Mesodermal cell (in vitro differentiated cells): Measurements from ENCODE around the gene TMEM39A.
A peak's percentile ranks its signal among the peaks of the same experiment; 100 is the strongest.

Experiments
- H3K27ac ChIP-seq: 2 replicates; pipeline ENCODE4 v1.7.0; 2013; ENCODE audit warnings: mild to moderate bottlenecking, low read depth, low read length, moderate library complexity; ENCODE audit not compliant: severe bottlenecking
- H3K36me3 ChIP-seq: 2 replicates; pipeline ENCODE4 v1.7.1; 2013; ENCODE audit warnings: mild to moderate bottlenecking, low read length, moderate library complexity; ENCODE audit not compliant: control insufficient read depth, insufficient read depth
- H3K4me1 ChIP-seq: one replicate; pipeline ENCODE4 v1.7.1; 2013; ENCODE audit warnings: mild to moderate bottlenecking, low read length; ENCODE audit not compliant: insufficient read depth, control insufficient read depth, poor library complexity, severe bottlenecking
- H3K4me3 ChIP-seq: 2 replicates; pipeline ENCODE4 v1.7.0; 2013; ENCODE audit warnings: low read length, control low read depth, mild to moderate bottlenecking; ENCODE audit not compliant: insufficient read depth, poor library complexity, severe bottlenecking; ENCODE audit errors: extremely low read depth
- H3K9me3 ChIP-seq: 2 replicates; pipeline ENCODE4 v1.7.1; 2013; ENCODE audit warnings: mild to moderate bottlenecking, low read length, moderate library complexity; ENCODE audit not compliant: control insufficient read depth
- WGBS, 2 experiments: methylation state at CpG; one replicate each; pipeline ENCODE4 v1.1.5; 2013; ENCODE audit warnings: missing lambda C conversion rate in 2 of 2; ENCODE audit not compliant: insufficient coverage in 2 of 2; 5-methylcytosine and 5-hydroxymethylcytosine counted together

The TMEM39A gene

DNA sequence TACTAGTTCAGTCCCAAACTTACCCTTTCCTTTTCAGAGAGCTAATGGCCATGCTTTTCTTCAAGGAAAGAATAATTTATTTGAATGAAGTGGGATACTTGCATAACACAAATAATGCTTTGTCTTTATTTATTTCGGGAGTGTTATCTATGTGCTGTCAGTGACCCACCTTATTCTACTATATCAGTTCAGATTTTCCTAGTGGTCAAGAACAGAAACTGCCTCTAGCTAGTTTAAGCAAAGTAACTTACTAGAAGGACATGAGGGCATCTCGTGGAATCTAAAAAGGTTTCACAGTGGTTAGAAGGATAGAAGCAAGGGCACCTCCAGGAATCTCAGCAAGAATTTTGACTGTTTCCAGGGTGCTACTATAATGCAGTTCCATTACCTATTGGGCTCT, 31.2 kb upstream of the TMEM39A start:
- 67% methylated on average over 1 of the region's 2 CpGs; no CpG with 5 or more reads in 1 of the 2 experiments for WGBS, 2 experiments
- Histone ChIP-seq H3K4me1 (no peaks in the 10 kb centered on the region), H3K27ac (no peak overlapping the region), H3K4me3 (no peak overlapping the region), H3K36me3 (peaks cover 7% of the 10 kb centered on the region), H3K9me3 (no peaks in the 10 kb centered on the region)

DNA sequence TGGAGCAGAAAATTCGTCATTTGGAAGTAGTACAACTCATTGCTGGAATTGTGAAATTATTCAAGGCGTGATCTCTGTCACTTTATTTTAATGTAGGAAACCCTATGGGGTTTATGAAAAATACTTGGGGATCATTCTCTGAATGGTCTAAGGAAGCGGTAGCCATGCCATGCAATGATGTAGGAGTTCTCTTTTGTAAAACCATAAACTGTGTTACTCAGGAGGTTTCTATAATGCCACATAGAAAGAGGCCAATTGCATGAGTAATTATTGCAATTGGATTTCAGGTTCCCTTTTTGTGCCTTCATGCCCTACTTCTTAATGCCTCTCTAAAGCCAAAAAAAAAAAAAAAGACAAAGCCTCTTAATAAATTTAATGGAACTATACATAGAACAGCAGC, 29.4 kb upstream of the TMEM39A start:
- H3K4me3 ChIP-seq: no peak overlapping the region
- H3K9me3 ChIP-seq: no peaks in the 10 kb centered on the region
- WGBS, 2 experiments: 81 to 86% methylated on average over 3 of the region's 3 CpGs
- no peaks in the 10 kb centered on the region for H3K4me1 ChIP-seq
- H3K27ac ChIP-seq: no peak overlapping the region
- peaks cover 22% of the 10 kb centered on the region for H3K36me3 ChIP-seq

DNA sequence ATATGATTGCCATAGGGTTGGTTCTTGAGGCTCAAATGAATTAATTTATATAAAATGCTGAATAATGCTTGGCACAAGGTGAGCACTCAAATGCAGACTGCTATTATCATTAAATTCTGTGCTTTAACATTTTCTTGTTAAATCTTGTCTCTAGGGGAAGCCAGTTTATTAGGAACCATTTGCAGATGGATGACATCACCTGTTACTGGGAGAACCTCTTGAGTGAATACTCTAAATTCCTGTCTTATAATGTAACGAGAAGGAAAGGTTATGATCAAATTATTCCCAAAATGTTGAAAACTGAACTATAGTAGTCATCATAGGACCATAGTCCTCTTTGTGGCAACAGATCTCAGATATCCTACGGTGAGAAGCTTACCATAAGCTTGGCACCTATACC, 28.7 kb upstream of the TMEM39A start:
- 100% methylated on average over 1 of the region's 2 CpGs; no CpG with 5 or more reads in 1 of the 2 experiments for WGBS, 2 experiments
- Histone ChIP-seq H3K27ac (no peak overlapping the region), H3K4me3 (no peak overlapping the region), H3K36me3 (peaks cover 22% of the 10 kb centered on the region), H3K4me1 (no peaks in the 10 kb centered on the region), H3K9me3 (no peaks in the 10 kb centered on the region)

DNA sequence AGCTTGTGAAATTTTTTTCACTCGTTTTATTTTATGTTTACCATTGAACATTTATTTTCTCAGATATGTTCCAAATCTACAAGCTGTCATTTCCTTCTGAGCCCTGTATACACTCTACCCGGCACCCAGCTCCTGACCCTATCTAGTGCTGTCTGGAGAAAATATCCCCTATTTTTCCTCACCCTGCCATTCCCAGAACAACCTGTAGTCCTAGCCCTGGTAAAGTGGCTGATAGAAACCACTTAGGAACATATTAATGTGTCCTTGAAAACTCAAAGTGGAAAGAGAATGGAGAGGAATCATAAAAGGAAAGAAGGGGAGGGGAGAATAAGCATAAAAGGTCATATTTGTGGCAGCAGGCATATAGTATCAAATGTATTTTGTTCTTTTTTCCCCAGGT, 26.7 kb upstream of the TMEM39A start:
- Histone ChIP-seq H3K4me3 (no peak overlapping the region), H3K9me3 (no peaks in the 10 kb centered on the region), H3K27ac (no peak overlapping the region), H3K4me1 (no peaks in the 10 kb centered on the region), H3K36me3 (peaks cover 42% of the 10 kb centered on the region)
- 83% methylated on average over 1 of the region's 2 CpGs; no CpG with 5 or more reads in 1 of the 2 experiments for WGBS, 2 experiments

DNA sequence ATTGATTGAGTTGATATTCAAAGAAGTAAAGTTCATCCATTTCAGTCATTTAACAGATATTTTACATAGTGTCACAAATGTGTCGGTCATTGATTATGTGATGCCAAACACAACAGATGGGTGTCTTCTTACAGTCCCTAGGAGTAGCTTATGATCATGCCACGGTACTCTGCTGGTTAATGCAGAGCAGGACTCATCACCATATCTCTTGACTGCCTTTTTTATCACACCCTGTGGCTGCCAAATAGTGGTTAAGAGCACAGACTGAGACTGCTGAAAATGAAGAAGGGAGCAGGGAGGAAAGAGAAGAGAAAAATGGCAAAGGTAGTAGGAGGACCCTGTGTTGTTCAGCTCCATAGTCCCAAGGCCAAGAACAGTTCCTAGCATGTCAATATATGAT, 22.1 kb upstream of the TMEM39A start:
- H3K9me3 ChIP-seq: no peaks in the 10 kb centered on the region
- no peak overlapping the region for H3K27ac ChIP-seq
- H3K36me3 ChIP-seq: peaks cover 50% of the 10 kb centered on the region
- WGBS, 2 experiments: 100% methylated on average over 1 to 2 of the region's 2 CpGs
- H3K4me1 ChIP-seq: peaks cover 3% of the 10 kb centered on the region
- H3K4me3 ChIP-seq: no peak overlapping the region

DNA sequence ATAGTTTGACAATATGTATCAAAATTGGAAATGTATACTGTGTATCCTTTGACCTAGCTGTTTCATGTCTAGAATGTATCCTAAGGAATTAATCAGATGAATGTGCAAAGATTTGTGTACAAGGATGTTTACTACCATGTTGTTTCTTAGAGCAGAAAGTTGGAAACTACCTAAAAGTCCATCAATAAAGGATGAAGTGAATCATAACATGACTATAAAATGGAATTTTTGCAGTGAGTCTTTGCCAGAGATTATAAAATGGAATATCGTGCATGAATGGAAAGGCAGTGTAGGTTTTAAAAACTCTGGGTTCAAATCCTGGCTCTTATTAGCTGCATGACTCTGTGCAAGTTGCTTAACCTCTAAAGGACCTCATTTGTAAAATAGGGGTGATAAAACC, 19.7 kb upstream of the TMEM39A start:
- no peaks in the 10 kb centered on the region for H3K9me3 ChIP-seq
- no peak overlapping the region for H3K27ac ChIP-seq
- WGBS, 2 experiments: 100% methylated on average over 1 of the region's 1 CpG; no CpG with 5 or more reads in 1 of the 2 experiments

DNA sequence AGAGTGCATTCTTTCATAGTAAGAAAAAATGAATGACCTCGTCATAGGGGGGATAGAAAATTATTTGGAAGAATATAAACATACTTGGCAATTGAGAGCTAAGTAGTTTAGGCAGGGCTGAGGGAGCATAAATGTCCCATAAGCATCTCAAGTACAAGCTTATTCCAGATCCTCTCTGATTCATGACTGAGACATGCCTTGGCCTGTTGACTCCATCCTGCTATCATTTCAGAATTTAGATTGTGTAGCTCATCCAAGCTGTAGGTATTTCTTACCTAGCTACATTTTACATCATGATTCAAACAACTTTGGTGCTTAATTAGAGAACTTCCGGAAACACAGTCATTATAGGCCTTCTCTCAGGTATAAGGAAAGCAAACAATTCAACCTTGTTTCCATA, 17.7 kb upstream of the TMEM39A start:
- Histone ChIP-seq H3K9me3 (no peaks in the 10 kb centered on the region), H3K36me3 (peaks cover 36% of the 10 kb centered on the region), H3K4me1 (peaks cover 3% of the 10 kb centered on the region), H3K27ac (no peak overlapping the region), H3K4me3 (no peak overlapping the region)
- no CpG with 5 or more reads among the region's 2 CpGs for WGBS, 2 experiments

More for the DNA sequence above, 19.7 kb upstream of the TMEM39A start:
- Histone ChIP-seq H3K4me3 (no peak overlapping the region), H3K36me3 (peaks cover 37% of the 10 kb centered on the region), H3K4me1 (peaks cover 3% of the 10 kb centered on the region)

DNA sequence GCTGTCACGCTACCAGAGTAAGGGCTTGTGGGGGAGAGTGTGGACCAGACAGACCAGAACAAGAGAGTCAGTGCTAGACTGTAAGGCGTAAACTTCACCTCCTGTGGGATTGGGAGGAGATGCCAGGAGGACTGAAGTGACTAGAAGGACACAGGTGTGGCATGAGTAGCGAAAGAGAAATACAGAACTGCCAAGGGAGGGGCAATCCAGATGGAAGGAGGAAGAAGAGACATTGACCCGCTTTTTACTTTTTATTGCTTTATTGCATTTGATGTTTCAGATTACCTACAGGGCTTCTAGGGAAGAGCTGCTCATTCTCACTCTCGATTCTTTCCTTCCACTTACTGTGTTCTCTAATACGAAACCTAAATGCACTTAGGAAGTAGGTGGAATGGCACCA, 7.5 kb upstream of the TMEM39A start:
- Histone ChIP-seq H3K9me3 (no peaks in the 10 kb centered on the region), H3K4me3 (no peak overlapping the region), H3K36me3 (peaks cover 25% of the 10 kb centered on the region), H3K27ac (no peak overlapping the region), H3K4me1 (peaks cover 5% of the 10 kb centered on the region)
- WGBS, 2 experiments: 90 to 97% methylated on average over 4 to 6 of the region's 6 CpGs

DNA sequence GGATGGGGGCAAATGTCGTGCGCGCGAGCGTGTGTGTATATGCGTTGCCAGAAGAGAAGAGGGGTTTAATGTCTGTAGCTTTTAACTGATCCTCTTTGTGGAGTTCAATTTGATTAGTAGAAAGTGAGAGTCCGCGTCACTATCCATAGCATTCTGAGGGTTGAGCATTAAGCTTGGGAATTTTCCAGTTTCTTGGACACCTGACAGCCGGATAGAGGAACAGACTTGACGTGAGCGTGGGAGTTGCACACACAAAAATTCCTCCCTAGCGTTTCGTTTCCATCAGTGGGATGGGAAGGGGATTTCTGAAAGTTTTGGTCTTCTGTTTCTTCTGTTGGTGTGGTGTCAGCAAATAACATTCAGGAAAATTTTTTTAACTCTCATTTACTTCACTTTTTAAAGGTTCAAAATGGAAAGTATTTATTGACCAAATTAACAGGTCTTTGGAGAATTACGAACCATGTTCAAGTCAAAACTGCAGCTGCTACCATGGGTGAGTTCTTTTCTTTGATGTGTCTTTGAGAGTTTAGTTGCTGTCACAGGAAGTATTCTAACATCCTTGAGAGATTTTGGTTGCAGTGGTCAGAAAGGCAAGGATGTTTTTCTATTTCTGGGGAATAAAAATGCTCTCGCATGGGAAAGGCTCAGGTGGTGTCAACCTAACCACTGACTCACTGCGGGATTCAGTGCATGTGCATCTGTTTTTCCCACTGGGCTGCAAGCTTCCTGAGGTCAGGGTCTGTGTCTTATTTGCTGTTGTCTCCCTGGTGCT, 6.2 kb upstream of the TMEM39A start:
- Histone ChIP-seq H3K4me3 (peak overlapping the region; percentile 77), H3K9me3 (no peaks in the 10 kb centered on the region), H3K4me1 (peaks cover 5% of the 10 kb centered on the region), H3K36me3 (peaks cover 25% of the 10 kb centered on the region), H3K27ac (peak overlapping the region; percentile 56)
- WGBS, 2 experiments: 23 to 46% methylated on average over 5 to 8 of the region's 16 CpGs

DNA sequence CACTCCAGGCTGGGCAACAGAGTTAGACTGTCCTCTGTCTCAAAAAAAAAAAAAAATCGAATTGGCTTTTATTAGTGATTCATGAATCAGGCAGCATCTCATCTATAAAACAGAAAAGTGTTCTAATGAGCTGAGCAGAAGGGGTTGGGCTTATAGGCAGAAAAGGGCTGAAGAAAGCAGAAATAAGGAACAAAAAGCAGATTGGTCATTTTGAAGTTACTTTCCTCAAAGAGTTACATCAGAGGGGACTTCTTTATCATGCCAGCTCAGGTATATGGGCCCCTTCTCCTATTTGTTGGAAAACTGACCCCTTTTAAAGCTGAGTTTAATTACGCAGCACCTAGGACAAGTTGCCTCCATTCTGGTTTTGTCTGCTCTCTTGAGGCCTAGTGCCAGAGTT, 4.6 kb upstream of the TMEM39A start:
- 100% methylated on average over 1 to 2 of the region's 2 CpGs for WGBS, 2 experiments
- no peaks in the 10 kb centered on the region for H3K9me3 ChIP-seq
- peaks cover 5% of the 10 kb centered on the region for H3K4me1 ChIP-seq
- no peak overlapping the region for H3K27ac ChIP-seq
- no peak overlapping the region for H3K4me3 ChIP-seq
- peaks cover 15% of the 10 kb centered on the region for H3K36me3 ChIP-seq

DNA sequence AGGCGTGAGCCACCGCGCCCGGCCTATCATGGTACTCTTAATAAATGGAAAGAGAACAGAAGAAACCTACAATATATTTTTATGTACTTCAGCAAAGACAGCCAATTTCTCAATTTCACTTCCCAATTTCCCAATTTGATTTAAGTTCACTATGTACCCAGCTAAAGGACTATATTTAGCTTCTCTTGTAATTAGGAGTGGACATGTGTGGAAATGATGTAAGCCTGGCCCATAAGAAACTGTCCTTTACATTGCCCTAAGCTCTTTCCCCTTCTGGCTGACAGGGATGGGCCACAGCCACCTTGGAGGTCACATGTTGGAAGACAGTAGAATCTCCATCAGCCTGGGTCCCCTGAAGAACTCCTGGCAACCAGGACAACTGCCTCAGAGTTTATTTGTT, 6.2 kb downstream of the TMEM39A start:
- no peaks in the 10 kb centered on the region for H3K9me3 ChIP-seq
- H3K4me3 ChIP-seq: no peak overlapping the region
- H3K36me3 ChIP-seq: peaks cover 86% of the 10 kb centered on the region
- no peaks in the 10 kb centered on the region for H3K4me1 ChIP-seq
- no peak overlapping the region for H3K27ac ChIP-seq
- no CpG with 5 or more reads among the region's 4 CpGs for WGBS, 2 experiments
